Pancreas (tissue), 10 donors: ENCODE measurements around the gene PRSS2. TPM values are rescaled to one million over a fixed set of nuclear protein-coding genes. Genes with fewer than 3 reads are reported as not detected.

Experiments
- ATAC-seq, 4 donors: fragments of 200-7000 bp; cut with Tn5 transposase; one replicate each; pipeline versions ENCODE4 v1.8.0 to v1.9.1; 2020; ENCODE audit warnings: mild to moderate bottlenecking in 4 of 4, moderate library complexity in 4 of 4
- DNase-seq, 6 donors: peaks; one replicate each; pipeline ENCODE4 v3.0.0-alpha.2; 2020
- FAIRE-seq: peaks from 2 replicates; lab custom pipeline; 2012; peaks lifted over from hg19 to GRCh38; lab: Jason Lieb, UNC
- H3K27ac ChIP-seq, 4 donors: fragments of 200-600 bp; sonication (generic); 1 replicate in 3 of 4; 2 replicates in 1 of 4; pipeline versions ENCODE4 v1.5.0 to v1.8.0; 2020
- H3K27me3 ChIP-seq, 4 donors: fragments of 200-600 bp; one replicate each; pipeline ENCODE4 v1.8.0; 2021
- H3K36me3 ChIP-seq, 3 donors: fragments of 200-600 bp; sonication (generic) in 1 of 3; one replicate each; pipeline versions ENCODE4 v1.5.0 to v1.8.0; 2020 to 2021
- H3K4me1 ChIP-seq, 3 donors: fragments of 200-600 bp; one replicate each; pipeline ENCODE4 v1.8.0; 2021
- H3K4me3 ChIP-seq, 4 donors: fragments of 200-600 bp; sonication (generic) in 2 of 4; one replicate each; pipeline versions ENCODE4 v1.5.0 to v1.8.0; 2020 to 2021
- H3K9me3 ChIP-seq, 4 donors: fragments of 200-600 bp; one replicate each; pipeline ENCODE4 v1.8.0; 2021
- CTCF ChIP-seq, 4 donors: fragments of 200-600 bp; sonication (generic) in 3 of 4; IDR thresholded peaks; one replicate each; pipeline versions ENCODE4 v1.5.0 to v1.8.0; 2021; ENCODE audit warnings: antibody characterized with exemption in 4 of 4
- WGBS, 2 donors: extraction: QIAGEN DNeasy Blood & Tissue Kit; methylation state at CpG; one replicate each; pipeline ENCODE4 v1.1.7; 2013; 5-methylcytosine and 5-hydroxymethylcytosine counted together
- intact Hi-C, 3 donors: fragments of 100-400 bp; cut with DNase I; formaldehyde crosslinking; loops; one replicate each; pipeline versions ENCODE4 v1.11.1 to v1.14.2; 2022
- polyA plus RNA-seq, 2 donors: library from polyadenylated mRNA; stranded (reverse); fragments of 200-250 nt; gene quantifications; one replicate each; pipeline ENCODE4 v1.2.3, GENCODE V29; 2013
- total RNA-seq, 6 donors: library from RNA; stranded (reverse); fragmentation: NEBNext Ultra II Directional in 4 of 6; extraction: Animal tissue kit (Norgen Biotek cat#: 25700) in 4 of 6; gene quantifications; one replicate each; pipeline versions ENCODE4 v1.2.1 to v1.2.4, GENCODE V29; 2021 to 2023
- donor health status: healthy with polysubstance abuse.
- donor health status: DM: no; HTN: no; CAD: no; lungs with moderate emphysema.
- donor health status: DM: no; HTN: no; CAD: no.
- donor health status: control.
- donor health status: control.
- donor health status: Bipolar disorder and iron deficiency.
- donor health status: DM: yes; HTN: yes; CAD: no.
- donor health status: DM: no; HTN: no; CAD: no.
- donor health status: DM: no; HTN: no; CAD: no.
- donor health status: DM: yes; HTN: yes; CAD: no.

The PRSS2 gene
- total and polyA plus RNA-seq, 8 donors, result 25,162 to 136,252 (median 66,198) TPM

- ATAC-seq (no peak), DNase-seq (no peak), FAIRE-seq (no peak)
- intact Hi-C loops, result no loop called here
- Histone ChIP-seq H3K27me3 (peaks cover 0 to 9% (median 0%) of the 10 kb centered on the region in 4 donors), H3K9me3 (no peaks in the 10 kb centered on the region), H3K36me3 (no peaks in the 10 kb centered on the region), H3K27ac (no peak overlapping the region), H3K4me3 (no peak overlapping the region), H3K4me1 (no peaks in the 10 kb centered on the region)
- no peak for TF ChIP-seq CTCF (IDR thresholded peaks at IDR 0.05)
- 87 to 90% methylated on average over 2 of the region's 2 CpGs for WGBS, 2 donors
Measured at GRCh38 chr7:142792593-142792992, 21.8 kb downstream of the PRSS2 start.

GRCh38 chr7:142793156-142793555 is 22.4 kb downstream of the PRSS2 start:
- WGBS, 2 donors, result 86 to 93% methylated on average over 5 of the region's 5 CpGs
- H3K27ac ChIP-seq, result no peak overlapping the region

GRCh38 chr7:142795339-142795863 is 24.6 kb downstream of the PRSS2 start:
- H3K36me3 ChIP-seq, result no peaks in the 10 kb centered on the region
- DNase-seq (no peak), ATAC-seq (no peak), FAIRE-seq (no peak)
- H3K9me3 ChIP-seq, result no peaks in the 10 kb centered on the region
- no peak for TF ChIP-seq CTCF (IDR thresholded peaks at IDR 0.05)
- intact Hi-C loops, result no loop called here
- H3K27me3 ChIP-seq, result peaks cover 0 to 12% (median 0%) of the 10 kb centered on the region in 4 donors
- H3K4me1 ChIP-seq, result no peaks in the 10 kb centered on the region
- no peak overlapping the region for H3K4me3 ChIP-seq
- no peak overlapping the region for H3K27ac ChIP-seq
- 73 to 77% methylated on average over 5 of the region's 5 CpGs for WGBS, 2 donors

More at GRCh38 chr7:142793156-142793555, 22.4 kb downstream of the PRSS2 start:
- no peaks in the 10 kb centered on the region for H3K36me3 ChIP-seq
- intact Hi-C loops, result no loop called here
- H3K4me3 ChIP-seq, result no peak overlapping the region
- no peaks in the 10 kb centered on the region for H3K9me3 ChIP-seq
- no peak for DNase-seq
- no peak for FAIRE-seq
- peaks cover 0 to 12% (median 0%) of the 10 kb centered on the region in 4 donors for H3K27me3 ChIP-seq
- ATAC-seq, result no peak
- H3K4me1 ChIP-seq, result no peaks in the 10 kb centered on the region
- no peak for TF ChIP-seq CTCF (IDR thresholded peaks at IDR 0.05)

- Histone ChIP-seq H3K4me1 (no peaks in the 10 kb centered on the region), H3K36me3 (no peaks in the 10 kb centered on the region), H3K4me3 (no peak overlapping the region), H3K27me3 (peaks cover 0 to 12% (median 0%) of the 10 kb centered on the region in 4 donors), H3K27ac (no peak overlapping the region), H3K9me3 (no peaks in the 10 kb centered on the region)
- FAIRE-seq (no peak), DNase-seq (no peak), ATAC-seq (no peak)
- no peak for TF ChIP-seq CTCF (IDR thresholded peaks at IDR 0.05)
- intact Hi-C loops, result no loop called here
- 71 to 81% methylated on average over 9 of the region's 9 CpGs for WGBS, 2 donors
Measured at GRCh38 chr7:142796001-142796500, 25.3 kb downstream of the PRSS2 start.
